Measurements from ENCODE around the gene FAM174B.

GRCh38 chr15:92586966-92587365, 68.6 kb downstream of the FAM174B start:
- no peak for TF ChIP-seq CTCF (IDR thresholded peaks at IDR 0.05)
- no peak for TF ChIP-seq POLR2A (IDR thresholded peaks at IDR 0.05)

Measured in testis (tissue), 2 donors.